Right lobe of liver (tissue), 6 donors: ENCODE measurements around the gene ROM1. TPM values are rescaled to one million over a fixed set of nuclear protein-coding genes. Genes with fewer than 3 reads are reported as not detected.

ENCODE experiments used
- ATAC-seq, 4 donors: fragments of 200-7000 bp; cut with Tn5 transposase; one replicate each; pipeline ENCODE4 v1.9.1; 2020; ENCODE audit warnings: mild to moderate bottlenecking in 4 of 4, moderate library complexity in 4 of 4
- DNase-seq, 3 donors: peaks; one replicate each; pipeline ENCODE4 v3.0.0-alpha.2; 2020
- H3K27ac ChIP-seq, 3 donors: fragments of 200-600 bp; one replicate each; pipeline ENCODE4 v1.8.0; 2022
- H3K27me3 ChIP-seq, 2 donors: fragments of 200-600 bp; one replicate each; pipeline ENCODE4 v1.8.0; 2022
- H3K36me3 ChIP-seq, 4 donors: fragments of 200-600 bp; sonication (generic) in 1 of 4; one replicate each; pipeline versions ENCODE4 v1.5.1 to v1.8.0; 2017 to 2022; ENCODE audit warnings: control low read depth in 1 of 4
- H3K4me1 ChIP-seq, 4 donors: fragments of 200-600 bp; sonication (generic) in 1 of 4; one replicate each; pipeline versions ENCODE4 v1.5.1 to v1.8.0; 2017 to 2022; ENCODE audit warnings: control low read depth in 1 of 4
- H3K4me3 ChIP-seq, 3 donors: fragments of 200-600 bp; one replicate each; pipeline ENCODE4 v1.8.0; 2022
- H3K9me3 ChIP-seq, 4 donors: fragments of 200-600 bp; sonication (generic) in 1 of 4; one replicate each; pipeline versions ENCODE4 v1.5.1 to v1.8.0; 2017 to 2022; ENCODE audit warnings: control low read depth in 1 of 4
- CTCF ChIP-seq, 4 donors: fragments of 200-600 bp in 3 of 4; fragments of 450-650 bp in 1 of 4; IDR thresholded peaks; one replicate each; pipeline versions ENCODE4 v1.5.1 to v1.8.0; 2016 to 2022; ENCODE audit warnings: antibody characterized with exemption in 4 of 4, mild to moderate bottlenecking in 2 of 4
- POLR2A ChIP-seq: fragments of 450-650 bp; IDR thresholded peaks from one replicate; pipeline ENCODE4 v1.6.1; 2017; ENCODE audit warnings: antibody characterized with exemption, mild to moderate bottlenecking
- WGBS: methylation state at CpG from one replicate; pipeline ENCODE4 v1.1.6; 2018; ENCODE audit warnings: low coverage, low lambda C conversion rate; ENCODE audit not compliant: insufficient coverage; ENCODE audit errors: missing lambda C conversion rate; 5-methylcytosine and 5-hydroxymethylcytosine counted together
- intact Hi-C, 2 donors: fragments of 100-400 bp; cut with DNase I; formaldehyde crosslinking; loops; one replicate each; pipeline versions ENCODE4 v1.11.2 to v1.14.1; 2022
- total RNA-seq, 6 experiments: library from RNA; depleted of rRNA in 2 of 6; stranded (reverse); fragments of >200 nt in 2 of 6; fragmentation: NEBNext Ultra II Directional in 3 of 6; extraction: Animal tissue kit (Norgen Biotek cat#: 25700) in 3 of 6; gene quantifications; one replicate each; pipeline versions ENCODE4 v1.1.0 to v1.2.4, GENCODE V29; 2016 to 2023
- donor health status: DM: no; HTN: yes; CAD: no.
- donor health status: DM: no; HTN: no; CAD: no.
- donor health status: DM: no; HTN: no; CAD: no.
- donor health status: DM: no; HTN: yes; CAD: no.
- donor health status: DM: no; HTN: yes; CAD: no.

ROM1 gene
- total RNA-seq, 6 experiments from 2014 or later, result 1.1 to 2.9 (median 1.2) TPM

GRCh38 chr11:62575837-62576236 lies 37.2 kb upstream of the ROM1 start:
- H3K4me3 ChIP-seq, result peak overlapping the region in 1 of 3 donors; percentile 59
- no peaks in the 10 kb centered on the region for H3K27me3 ChIP-seq
- intact Hi-C loops, result no loop called here
- peak overlapping the region; percentile 96 to 100 (median 99) for H3K27ac ChIP-seq
- no peaks in the 10 kb centered on the region for H3K9me3 ChIP-seq
- 72% methylated on average over 2 of the region's 14 CpGs for WGBS
- ATAC-seq (no peak), DNase-seq (no peak)
- H3K36me3 ChIP-seq, result peaks cover 0 to 55% (median 17%) of the 10 kb centered on the region in 4 donors
- no peak for TF ChIP-seq POLR2A
- no peak for TF ChIP-seq CTCF (IDR thresholded peaks at IDR 0.05)
- H3K4me1 ChIP-seq, result peaks cover 0 to 22% (median 0%) of the 10 kb centered on the region in 4 donors

GRCh38 chr11:62577046-62577714 lies 35.9 kb upstream of the ROM1 start:
- Histone ChIP-seq H3K36me3 (peaks cover 0 to 55% (median 11%) of the 10 kb centered on the region in 4 donors), H3K9me3 (no peaks in the 10 kb centered on the region), H3K4me1 (peaks cover 0 to 27% (median 2%) of the 10 kb centered on the region in 4 donors), H3K4me3 (no peak overlapping the region), H3K27me3 (no peaks in the 10 kb centered on the region), H3K27ac (peak overlapping the region; percentile 96 to 100 (median 99))
- 51% methylated on average over 9 of the region's 12 CpGs for WGBS
- peak in 2 of 4 donors; percentile 5 to 7 for ATAC-seq
- intact Hi-C loops, result no loop called here
- peak in 1 of 3 donors; percentile 41 for DNase-seq
- TF ChIP-seq CTCF (IDR thresholded peaks at IDR 0.05) (no peak), POLR2A (no peak)

GRCh38 chr11:62578541-62578940 lies 34.5 kb upstream of the ROM1 start:
- DNase-seq, result no peak
- peaks cover 0 to 19% (median 2%) of the 10 kb centered on the region in 4 donors for H3K4me1 ChIP-seq
- no peak for ATAC-seq
- intact Hi-C loops, result no loop called here
- WGBS, result 91% methylated on average over 5 of the region's 11 CpGs
- H3K36me3 ChIP-seq, result peaks cover 0 to 54% (median 12%) of the 10 kb centered on the region in 4 donors
- no peaks in the 10 kb centered on the region for H3K27me3 ChIP-seq
- H3K4me3 ChIP-seq, result no peak overlapping the region
- H3K27ac ChIP-seq, result no peak overlapping the region
- TF ChIP-seq CTCF (IDR thresholded peaks at IDR 0.05) (no peak), POLR2A (no peak)
- no peaks in the 10 kb centered on the region for H3K9me3 ChIP-seq

- intact Hi-C loops, result no loop called here
- Histone ChIP-seq H3K4me1 (peaks cover 0 to 19% (median 2%) of the 10 kb centered on the region in 4 donors), H3K27ac (peak overlapping the region in 1 of 3 donors; percentile 13), H3K9me3 (no peaks in the 10 kb centered on the region), H3K4me3 (no peak overlapping the region), H3K27me3 (no peaks in the 10 kb centered on the region), H3K36me3 (peaks cover 0 to 54% (median 13%) of the 10 kb centered on the region in 4 donors)
- 82% methylated on average over 2 of the region's 2 CpGs for WGBS
- ATAC-seq (no peak), DNase-seq (no peak)
- TF ChIP-seq CTCF (IDR thresholded peaks at IDR 0.05) (no peak), POLR2A (no peak)
Observed at GRCh38 chr11:62579252-62579651, 33.8 kb upstream of the ROM1 start.
